OCI-LY7 (cell line): Measurements from ENCODE around the gene GRID2. TPM values are rescaled to one million over a fixed set of nuclear protein-coding genes. Genes with fewer than 3 reads are reported as not detected.

Experiments
- BruUV-seq: library from RNA; stranded (reverse); fragments of 400-500 nt; replicated peaks from 2 replicates; lab custom pipeline; 2021; lab: Mats Ljungman, UMichigan
- CTCF ChIA-PET: fragments of 300-600 bp; sonication (Branson Sonifier 250); formaldehyde crosslinking; loops from one replicate; lab custom pipeline; 2022; ENCODE audit warnings: antibody characterized with exemption; ENCODE audit not compliant: unreplicated experiment; lab: Charles Lee
- POLR2A ChIA-PET: fragments of 300-600 bp; sonication (Branson Sonifier 250); formaldehyde crosslinking; loops from one replicate; lab custom pipeline; 2022; ENCODE audit warnings: antibody characterized with exemption; lab: Charles Lee
- DNase-seq: peaks from one replicate; pipeline ENCODE4 v3.0.0-alpha.2; 2015; ENCODE audit warnings: low spot score
- H2AFZ ChIP-seq: fragments of 200-600 bp; sonication (generic), shearing (Covaris generic); 2 replicates; pipeline ENCODE4 v1.6.1; 2014; ENCODE audit warnings: mild to moderate bottlenecking, antibody characterized with exemption, low read length, moderate library complexity
- H3K27ac ChIP-seq: fragments of 200-600 bp; sonication (generic); 2 replicates; pipeline ENCODE4 v1.5.1; 2014; ENCODE audit warnings: mixed run types, low read depth, mild to moderate bottlenecking, moderate library complexity, low read length, inconsistent platforms; ENCODE audit not compliant: poor library complexity, severe bottlenecking
- H3K36me3 ChIP-seq: fragments of 200-600 bp; sonication (generic); 2 replicates; pipeline ENCODE4 v1.6.1; 2014; ENCODE audit warnings: mild to moderate bottlenecking, antibody characterized with exemption, low read length, moderate library complexity, mixed read lengths; ENCODE audit not compliant: insufficient read depth
- H3K4me1 ChIP-seq: fragments of 200-600 bp; sonication (generic); 2 replicates; pipeline ENCODE4 v1.5.1; 2014; ENCODE audit warnings: mild to moderate bottlenecking, low read length; ENCODE audit not compliant: insufficient read depth, poor library complexity, severe bottlenecking
- H3K4me2 ChIP-seq: fragments of 200-600 bp; sonication (generic); 2 replicates; pipeline ENCODE4 v1.6.1; 2014; ENCODE audit warnings: mild to moderate bottlenecking, low read length
- H3K4me3 ChIP-seq: fragments of 200-600 bp; sonication (generic); 2 replicates; pipeline ENCODE4 v1.5.1; 2014; ENCODE audit warnings: mild to moderate bottlenecking, low read depth, low read length; ENCODE audit not compliant: poor library complexity, severe bottlenecking
- H3K79me2 ChIP-seq: fragments of 200-600 bp; sonication (generic); 2 replicates; pipeline ENCODE4 v1.6.1; 2016; ENCODE audit warnings: low read depth, mild to moderate bottlenecking, low read length, moderate library complexity, mixed read lengths; ENCODE audit not compliant: insufficient read depth
- H3K9me2 ChIP-seq: fragments of 200-600 bp; sonication (generic); 2 replicates; pipeline ENCODE4 v1.6.1; 2016; ENCODE audit warnings: mild to moderate bottlenecking, low read length, mixed read lengths; ENCODE audit not compliant: insufficient read depth
- H3K9me3 ChIP-seq: fragments of 200-600 bp; sonication (generic); 2 replicates; pipeline ENCODE4 v1.6.1; 2014; ENCODE audit warnings: mild to moderate bottlenecking, mixed run types, low read length, mixed read lengths
- H4K20me1 ChIP-seq: fragments of 200-600 bp; sonication (generic); 2 replicates; pipeline ENCODE4 v1.6.1; 2014; ENCODE audit warnings: mild to moderate bottlenecking, antibody characterized with exemption, low read length, moderate library complexity, mixed read lengths; ENCODE audit not compliant: insufficient read depth
- CTCF ChIP-seq: fragments of 200-600 bp; sonication (generic); conservative IDR thresholded peaks from 2 replicates; pipeline ENCODE4 v1.5.1; 2014; ENCODE audit warnings: mild to moderate bottlenecking, antibody characterized with exemption, low read length, moderate library complexity, mixed read lengths
- EZH2phosphoT487 ChIP-seq: fragments of 200-600 bp; sonication (generic); IDR thresholded peaks from 2 replicates; pipeline ENCODE4 v1.6.1; 2018; ENCODE audit warnings: low read depth, borderline replicate concordance, mild to moderate bottlenecking, mixed run types, antibody characterized with exemption, low read length, moderate library complexity, mixed read lengths
- intact Hi-C: fragments of 100-400 bp; cut with micrococcal nuclease; formaldehyde crosslinking; loops from one replicate; pipeline ENCODE4 v1.10.0; 2022; ENCODE audit not compliant: unreplicated experiment
- total RNA-seq, 2 experiments: library from RNA; depleted of rRNA in 1 of 2; stranded (reverse); fragments of >200 nt in 1 of 2; shearing (Covaris generic) in 1 of 2; gene quantifications; 2 replicates each; pipeline ENCODE4 v1.2.3, GENCODE V29; 2014 to 2022

Gene GRID2
- total RNA-seq, 2 experiments from 2014 or later: not detected

- DNase-seq: no peak
- no peaks in the 10 kb centered on the region for H3K9me3 ChIP-seq
- no peak overlapping the region for H3K27ac ChIP-seq
- no peaks in the 10 kb centered on the region for H4K20me1 ChIP-seq
- no peak for TF ChIP-seq EZH2phosphoT487
- TF ChIP-seq CTCF: no peak
- H2AFZ ChIP-seq: no peak overlapping the region
- no peaks in the 10 kb centered on the region for H3K4me1 ChIP-seq
- ChIA-PET POLR2A (interaction anchor here (1.1 kb wide), 1 partner anchor 15 kb away, joined by 5 read pairs; no protein-coding TSS in a partner anchor), CTCF (no interaction called here)
- BruUV-seq: no TSS peak
- no peak overlapping the region for H3K4me2 ChIP-seq
- no peaks in the 10 kb centered on the region for H3K79me2 ChIP-seq
- intact Hi-C loops: loop anchor here (5.0 kb wide), 1 partner anchor 1712 kb away; no protein-coding TSS in a partner anchor
- no peaks in the 10 kb centered on the region for H3K9me2 ChIP-seq
- H3K4me3 ChIP-seq: no peak overlapping the region
- no peaks in the 10 kb centered on the region for H3K36me3 ChIP-seq
Measured at GRCh38 chr4:93065790-93066189, 762.0 kb downstream of the GRID2 start.

GRCh38 chr4:93066749-93067148, 763.0 kb downstream of the GRID2 start:
- no peaks in the 10 kb centered on the region for H3K9me2 ChIP-seq
- CTCF ChIA-PET: no interaction called here
- intact Hi-C loops: loop anchor here (5.0 kb wide), 1 partner anchor 1711 kb away; no protein-coding TSS in a partner anchor
- H3K79me2 ChIP-seq: no peaks in the 10 kb centered on the region
- H3K36me3 ChIP-seq: no peaks in the 10 kb centered on the region
- H3K4me1 ChIP-seq: no peaks in the 10 kb centered on the region
- TF ChIP-seq CTCF: no peak
- TF ChIP-seq EZH2phosphoT487: no peak
- no peak overlapping the region for H2AFZ ChIP-seq
- H4K20me1 ChIP-seq: no peaks in the 10 kb centered on the region
- H3K4me3 ChIP-seq: no peak overlapping the region
- POLR2A ChIA-PET: no interaction called here
- BruUV-seq: no TSS peak
- no peak overlapping the region for H3K4me2 ChIP-seq
- no peak overlapping the region for H3K27ac ChIP-seq
- no peaks in the 10 kb centered on the region for H3K9me3 ChIP-seq
- no peak for DNase-seq

- TF ChIP-seq CTCF (no peak), EZH2phosphoT487 (no peak)
- H4K20me1 ChIP-seq: no peaks in the 10 kb centered on the region
- no peaks in the 10 kb centered on the region for H3K9me2 ChIP-seq
- no peak overlapping the region for H3K27ac ChIP-seq
- intact Hi-C loops: no loop called here
- no TSS peak for BruUV-seq
- H3K79me2 ChIP-seq: no peaks in the 10 kb centered on the region
- POLR2A ChIA-PET: interaction anchor here (0.7 kb wide), 1 partner anchor 43 kb away, joined by 3 read pairs; no protein-coding TSS in a partner anchor
- H3K4me2 ChIP-seq: no peak overlapping the region
- H3K4me3 ChIP-seq: no peak overlapping the region
- no peak overlapping the region for H2AFZ ChIP-seq
- DNase-seq: no peak
- H3K36me3 ChIP-seq: no peaks in the 10 kb centered on the region
- no peaks in the 10 kb centered on the region for H3K4me1 ChIP-seq
- H3K9me3 ChIP-seq: no peaks in the 10 kb centered on the region
- CTCF ChIA-PET: no interaction called here
Measured at GRCh38 chr4:93072292-93072691, 768.5 kb downstream of the GRID2 start.
